ENCODE data around the gene FRAS1. TPM values are rescaled to one million over a fixed set of nuclear protein-coding genes. Genes with fewer than 3 reads are reported as not detected.

The FRAS1 gene
- total RNA-seq, 1 donor from 2014 or later = 0.65 TPM

DNA sequence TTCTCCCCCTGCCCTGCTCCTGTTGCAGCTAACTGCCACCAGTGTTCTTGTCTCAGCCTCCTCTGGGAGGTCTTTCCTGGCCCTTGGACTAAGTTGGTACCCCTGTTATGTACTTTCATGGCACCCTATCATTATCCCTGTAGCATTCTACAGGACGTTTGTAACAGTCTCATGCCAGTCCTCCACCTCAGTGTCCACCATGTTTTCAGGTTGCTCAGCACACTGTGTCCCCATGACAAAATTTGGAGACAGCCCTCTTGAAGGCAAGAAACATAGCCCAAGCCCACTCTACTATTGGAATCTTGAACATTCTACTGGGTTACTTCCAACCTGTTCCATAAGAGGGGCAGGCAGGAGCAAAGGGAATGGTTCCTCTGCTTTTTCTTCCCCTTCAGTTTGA is 300.0 kb downstream of the FRAS1 start:
- DNase-seq (ENCODE audit: low spot score) (no peak), ATAC-seq (no peak)

DNA sequence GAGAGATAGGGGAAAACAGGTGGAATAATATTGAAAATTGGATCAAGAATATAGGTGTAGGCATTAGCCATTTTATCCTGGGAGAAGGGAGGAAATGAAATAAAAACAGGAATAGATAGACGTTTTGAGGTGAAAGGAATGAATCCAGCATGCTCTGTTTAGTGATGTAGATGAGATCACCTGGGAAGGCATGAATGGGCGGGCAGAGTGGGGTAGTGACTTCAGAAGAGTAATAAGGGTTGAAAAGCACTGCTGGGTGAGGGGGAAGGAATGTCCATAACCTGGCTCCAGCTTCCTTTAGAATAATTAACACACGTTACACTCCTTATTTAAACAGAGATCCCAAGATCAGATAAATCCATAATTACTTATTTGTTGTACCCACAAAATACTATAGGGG is 303.3 kb downstream of the FRAS1 start:
- no peak for ATAC-seq
- no peak for DNase-seq (ENCODE audit: low spot score)

DNA sequence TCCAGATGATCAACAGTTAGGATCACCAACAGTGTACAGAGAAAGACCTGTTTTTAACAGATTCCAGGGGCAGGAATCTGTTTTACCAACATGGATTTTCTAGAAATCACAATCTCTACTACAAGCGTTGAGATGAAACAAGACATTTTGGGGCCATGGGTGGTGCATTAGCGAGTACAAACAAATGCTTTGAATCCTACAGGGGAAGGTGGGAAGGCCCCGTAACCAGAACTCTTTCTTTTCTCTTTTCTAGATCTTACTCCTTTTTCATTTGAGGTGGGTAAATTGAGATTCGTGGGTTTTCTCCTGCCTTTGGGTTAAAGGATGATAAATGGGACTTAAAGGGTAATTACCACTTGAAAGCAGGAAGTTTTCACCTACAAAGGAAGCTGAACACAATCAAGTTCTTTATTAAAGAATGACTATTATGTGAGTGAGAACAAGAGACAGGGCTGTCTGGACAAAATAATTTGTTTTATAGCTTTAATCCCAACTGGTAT is 304.5 kb downstream of the FRAS1 start:
- DNase-seq (ENCODE audit: low spot score) (no peak), ATAC-seq (no peak)

DNA sequence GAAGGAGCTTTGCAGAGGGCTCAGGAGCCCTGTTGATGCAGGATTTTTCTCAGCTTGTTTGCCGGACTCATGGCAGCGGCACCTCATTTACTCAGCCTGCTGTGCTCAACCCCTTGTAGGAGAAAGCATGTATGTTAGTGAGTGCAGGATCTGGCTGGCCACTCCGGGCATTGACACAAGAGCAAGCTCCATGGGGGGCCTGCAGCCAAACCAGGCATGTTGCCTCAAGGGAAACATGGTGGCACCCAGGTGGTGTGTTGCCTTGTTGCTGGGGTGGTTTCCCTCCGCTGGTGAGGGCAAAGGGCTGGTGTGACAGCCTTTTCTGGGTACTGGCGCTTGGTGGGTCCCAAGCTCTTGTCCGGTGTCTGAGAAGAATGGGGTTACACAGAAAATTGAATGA is 305.2 kb downstream of the FRAS1 start:
- ATAC-seq = no peak
- DNase-seq (ENCODE audit: low spot score) = no peak

DNA sequence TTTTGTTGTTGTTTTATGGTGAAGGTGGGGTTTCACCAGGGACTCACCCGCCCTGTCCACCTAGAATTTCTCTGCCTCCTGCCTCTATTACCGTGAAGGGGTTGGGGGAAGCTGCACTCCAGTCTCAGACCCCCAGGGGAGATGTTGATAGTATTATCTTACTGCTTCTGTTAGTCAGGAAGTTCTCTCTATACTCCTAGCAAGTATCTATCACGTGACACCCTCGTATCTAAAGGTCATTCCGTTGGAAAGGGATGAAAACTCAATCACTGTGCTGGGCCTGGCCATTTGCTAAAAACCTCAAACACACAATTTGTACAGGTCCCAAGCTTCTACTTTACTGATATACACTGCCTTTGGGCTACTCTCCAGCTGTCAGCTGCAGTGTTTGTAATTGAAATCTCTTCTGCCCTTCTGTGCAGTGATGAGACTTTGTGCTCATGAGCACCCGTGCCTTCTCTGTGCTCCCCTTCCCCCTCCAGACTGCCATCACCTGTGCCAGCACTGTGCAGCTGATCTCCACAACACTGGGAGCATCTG is 306.0 kb downstream of the FRAS1 start:
- no peak for ATAC-seq
- no peak for DNase-seq (ENCODE audit: low spot score)

DNA sequence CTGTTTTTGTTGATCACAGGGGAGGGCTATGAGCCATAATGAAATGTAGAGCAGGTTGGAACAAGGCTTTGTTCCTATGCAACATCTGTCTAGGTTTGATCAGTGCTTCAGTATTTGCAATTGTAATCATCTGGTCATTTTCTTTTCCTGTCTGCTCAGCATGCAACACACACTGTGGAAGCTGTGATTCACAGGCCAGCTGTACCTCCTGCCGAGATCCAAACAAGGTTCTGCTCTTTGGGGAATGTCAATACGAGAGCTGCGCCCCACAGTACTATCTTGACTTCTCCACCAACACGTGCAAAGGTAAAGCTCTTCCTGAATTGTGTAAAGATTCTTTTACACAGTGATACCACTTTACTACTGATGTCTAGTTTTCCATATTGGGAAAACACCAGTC is 312.6 kb downstream of the FRAS1 start:
- ATAC-seq (no peak), DNase-seq (ENCODE audit: low spot score) (no peak)

DNA sequence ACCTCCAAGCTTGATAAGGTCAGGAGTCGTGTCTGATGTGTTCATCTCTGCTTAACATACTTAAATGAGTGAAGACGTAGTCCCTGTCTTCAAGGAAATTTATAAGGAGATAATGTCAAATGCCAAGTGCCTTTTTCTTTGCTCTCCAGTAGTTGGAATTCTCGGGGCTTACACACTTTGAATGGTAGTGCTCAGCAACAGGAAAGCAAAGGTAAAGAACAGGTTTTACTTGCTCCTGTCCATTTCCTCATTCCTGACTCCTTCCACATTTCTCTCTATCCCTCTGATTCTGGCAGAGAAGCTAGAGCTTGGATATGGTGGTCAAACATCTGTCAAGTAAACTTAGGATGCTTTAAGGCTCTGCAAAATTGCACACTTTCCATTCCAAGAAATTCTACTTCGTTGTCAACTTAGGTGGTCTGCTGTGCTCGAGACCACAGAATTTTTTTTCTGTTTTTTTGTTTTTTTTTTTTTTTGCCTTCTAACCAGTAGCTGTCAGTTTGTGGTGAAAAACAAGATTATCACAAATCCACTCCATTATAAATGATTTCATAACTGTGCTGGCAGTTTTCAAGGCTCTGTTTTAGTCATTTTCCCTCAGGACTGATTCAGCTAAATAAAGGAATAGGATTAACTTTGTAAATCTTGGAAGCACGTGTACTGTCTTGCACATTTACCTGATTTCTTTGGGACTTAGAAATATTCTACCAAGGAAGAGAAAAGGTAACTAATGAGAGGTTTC is 313.7 kb downstream of the FRAS1 start:
- ATAC-seq (no peak), DNase-seq (ENCODE audit: low spot score) (no peak)

DNA sequence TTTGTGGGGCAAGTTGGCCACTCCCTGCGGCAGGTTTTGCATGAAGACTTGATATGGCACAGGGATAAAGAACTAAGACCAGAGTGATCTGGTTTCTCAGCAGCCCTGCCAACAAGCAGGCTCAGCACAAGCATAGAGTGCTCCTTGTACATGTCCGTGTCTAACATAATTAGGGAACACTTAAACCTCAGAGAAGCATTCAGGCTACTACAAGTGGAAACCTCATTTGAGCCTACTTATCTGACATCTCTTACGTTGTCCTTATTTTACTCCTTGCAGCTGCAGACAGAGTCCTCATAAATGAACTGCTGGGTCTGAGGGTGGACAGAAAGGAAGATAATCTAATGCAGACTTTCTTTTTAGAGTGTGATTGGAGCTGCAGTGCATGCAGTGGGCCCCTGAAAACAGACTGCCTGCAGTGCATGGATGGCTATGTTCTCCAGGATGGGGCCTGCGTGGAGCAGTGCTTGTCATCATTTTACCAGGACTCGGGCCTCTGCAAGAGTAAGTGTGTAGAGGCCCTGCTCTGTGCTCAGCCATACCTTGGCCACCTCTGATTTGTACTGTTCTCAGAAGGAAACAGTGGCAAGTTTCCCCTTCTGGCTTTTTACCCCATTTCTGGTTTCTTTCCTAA is 315.3 kb downstream of the FRAS1 start:
- no peak for ATAC-seq

DNA sequence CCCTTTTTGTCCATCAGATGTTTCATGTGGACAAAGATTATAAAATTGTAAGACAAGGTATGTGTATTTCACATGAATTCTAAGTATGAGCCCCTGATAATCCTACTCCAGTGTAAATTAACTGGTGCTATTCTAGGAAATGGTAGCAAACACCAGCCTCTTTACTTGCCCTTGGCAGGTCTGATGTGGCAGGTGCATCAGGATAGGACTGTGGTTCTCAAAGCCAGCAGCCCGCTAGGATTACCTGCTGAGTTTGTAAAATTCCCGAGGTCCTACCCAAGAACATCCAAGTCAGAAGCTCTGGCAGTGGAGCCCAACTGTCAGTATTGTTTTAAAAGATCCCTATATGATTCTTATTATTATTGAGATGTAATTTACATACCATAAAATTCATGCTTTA is 320.4 kb downstream of the FRAS1 start:
- DNase-seq (ENCODE audit: low spot score) (no peak), ATAC-seq (no peak)

More for the DNA sequence above, 315.3 kb downstream of the FRAS1 start:
- no peak for DNase-seq (ENCODE audit: low spot score)

DNA sequence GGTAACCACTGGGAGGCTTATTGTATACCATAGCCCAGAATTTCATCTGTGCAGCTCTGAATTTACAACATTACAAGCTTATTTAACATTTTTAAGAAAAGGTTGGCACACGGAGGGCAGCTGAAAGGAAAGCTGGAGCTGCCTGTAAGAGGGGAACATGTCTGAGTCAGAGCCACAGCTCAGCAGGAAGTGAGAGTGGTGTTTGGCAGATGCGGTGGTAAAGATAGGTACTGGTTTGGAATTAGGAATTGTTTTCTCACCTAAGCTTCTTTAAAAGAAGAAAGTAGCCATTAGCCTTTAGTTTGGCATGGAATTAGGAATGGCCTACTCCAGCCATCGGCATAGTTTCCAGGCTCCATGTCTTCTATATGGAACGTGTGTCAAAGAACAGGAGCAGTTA is 321.9 kb downstream of the FRAS1 start:
- no peak for ATAC-seq
- DNase-seq (ENCODE audit: low spot score) = no peak

DNA sequence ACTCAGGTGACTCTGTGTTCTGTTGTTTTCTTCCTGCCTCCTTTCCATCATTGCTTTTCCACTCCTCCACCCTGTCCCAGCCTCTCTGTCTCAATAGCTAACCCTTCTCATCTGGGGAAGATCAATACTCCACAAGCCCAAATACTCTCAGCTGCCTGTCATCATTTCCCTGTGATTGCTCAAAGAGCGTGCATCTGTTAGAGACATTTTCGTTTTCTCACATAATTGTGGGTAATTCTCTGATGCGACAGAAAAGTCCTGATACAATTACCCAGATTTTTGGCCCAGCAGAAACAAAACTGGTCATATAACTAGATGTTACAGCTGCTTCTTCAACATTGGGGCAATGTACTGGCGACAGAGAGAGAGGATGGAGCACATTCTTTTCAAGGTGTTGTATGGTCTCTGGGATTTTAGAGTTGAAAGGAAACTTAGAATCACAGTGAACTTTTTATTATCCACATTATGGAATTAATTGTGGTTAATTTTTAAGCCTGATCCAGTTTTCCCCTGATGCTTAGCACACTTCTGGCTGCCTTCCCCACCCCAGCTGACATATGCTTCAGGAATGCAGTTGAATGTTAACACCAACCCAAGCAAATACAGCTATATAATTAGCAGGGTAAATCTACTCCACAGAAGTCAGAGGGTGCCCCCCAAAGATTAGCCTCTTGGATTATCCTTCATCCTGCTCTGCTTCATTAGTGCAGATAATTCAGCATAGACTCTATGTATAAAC is 323.0 kb downstream of the FRAS1 start:
- ATAC-seq (no peak), DNase-seq (ENCODE audit: low spot score) (no peak)

DNA sequence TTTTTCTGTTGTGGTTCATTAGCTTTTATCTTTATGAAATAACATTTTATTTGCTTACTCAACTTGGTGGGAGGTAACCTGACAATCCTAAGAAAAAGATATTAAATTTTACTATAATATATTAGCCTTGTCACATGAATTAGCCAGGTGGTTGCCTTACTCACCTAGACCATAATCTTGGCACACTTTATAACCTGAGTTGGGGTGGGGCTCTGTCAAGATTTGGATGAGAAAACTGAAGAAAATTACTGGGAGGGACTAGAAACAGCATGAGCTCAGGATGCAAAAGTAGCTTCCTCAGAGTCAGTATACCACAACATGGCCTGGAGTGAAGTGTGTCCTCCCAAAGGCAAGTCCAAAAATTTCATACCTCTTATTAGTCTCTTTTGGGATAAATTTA is 329.6 kb downstream of the FRAS1 start:
- DNase-seq (ENCODE audit: low spot score) (no peak), ATAC-seq (no peak)

DNA sequence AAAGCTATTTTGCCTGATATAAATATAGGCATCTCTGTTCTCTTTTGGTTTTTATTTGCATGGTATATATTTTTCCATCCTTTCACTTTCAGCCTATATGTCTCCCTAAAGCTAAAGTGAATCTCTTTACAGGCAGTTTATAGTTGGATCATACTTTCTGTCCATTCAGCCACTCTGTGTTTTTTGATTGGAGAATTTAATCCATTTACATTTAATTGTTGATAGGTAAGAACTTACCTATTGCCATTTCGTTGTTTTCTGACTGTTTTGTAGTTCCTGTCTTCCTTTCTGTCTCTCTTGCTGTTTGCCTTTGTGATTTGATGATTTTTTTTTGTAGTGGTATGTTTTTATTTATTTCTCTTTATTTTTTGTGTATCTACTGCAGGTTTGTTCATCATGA is 338.5 kb downstream of the FRAS1 start:
- no peak for ATAC-seq
- no peak for DNase-seq (ENCODE audit: low spot score)

DNA sequence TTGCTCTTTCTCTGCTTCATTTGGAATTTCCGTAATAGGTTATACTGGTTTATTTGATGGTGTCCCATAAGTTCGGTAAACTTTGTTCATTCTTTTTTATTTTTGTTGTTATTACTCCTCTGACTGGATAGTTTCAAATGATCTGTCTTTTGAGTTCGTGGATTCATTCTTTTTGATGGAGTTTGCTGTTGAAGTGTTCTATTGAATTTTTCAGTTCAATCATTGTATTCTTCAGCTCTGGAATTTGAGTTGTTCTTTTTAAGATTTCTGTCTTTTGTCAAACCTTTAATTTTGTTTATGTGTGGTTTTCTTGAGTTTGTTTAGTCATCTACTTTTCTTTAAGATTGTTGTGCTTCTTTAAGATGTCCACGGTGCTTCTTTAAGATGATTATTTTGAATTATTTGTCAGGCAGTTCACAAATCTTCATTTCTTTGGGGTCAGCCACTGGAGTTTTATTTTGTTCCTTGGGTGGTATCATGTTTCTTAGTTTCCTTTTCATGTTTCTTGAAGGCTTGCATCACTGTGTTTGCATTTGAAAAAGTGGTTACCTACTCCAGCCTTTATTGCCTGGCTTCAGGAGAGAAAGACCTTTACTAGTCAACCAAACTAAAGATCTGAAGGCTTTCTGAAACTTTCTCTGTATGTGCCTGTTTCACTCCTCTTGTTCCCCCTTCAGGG is 339.6 kb downstream of the FRAS1 start:
- DNase-seq (ENCODE audit: low spot score) (no peak), ATAC-seq (no peak)

DNA sequence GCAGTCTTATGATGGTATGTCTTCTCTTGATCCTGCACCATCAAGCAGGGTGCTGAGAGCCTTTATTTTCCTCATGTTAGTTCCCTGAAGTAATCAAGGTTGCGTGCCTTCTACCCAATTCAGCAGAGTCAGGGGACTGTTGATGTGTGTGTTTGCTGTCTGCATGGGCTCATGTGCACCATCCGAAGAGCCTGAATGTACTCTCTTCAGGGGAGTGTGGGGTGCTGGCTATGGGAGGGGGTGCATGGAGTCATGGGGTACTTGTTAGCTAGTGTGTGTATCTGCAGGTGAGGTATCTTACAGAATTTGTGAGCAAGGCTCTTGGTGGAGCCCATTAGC is 340.1 kb downstream of the FRAS1 start:
- no peak for DNase-seq (ENCODE audit: low spot score)
- ATAC-seq = no peak

DNA sequence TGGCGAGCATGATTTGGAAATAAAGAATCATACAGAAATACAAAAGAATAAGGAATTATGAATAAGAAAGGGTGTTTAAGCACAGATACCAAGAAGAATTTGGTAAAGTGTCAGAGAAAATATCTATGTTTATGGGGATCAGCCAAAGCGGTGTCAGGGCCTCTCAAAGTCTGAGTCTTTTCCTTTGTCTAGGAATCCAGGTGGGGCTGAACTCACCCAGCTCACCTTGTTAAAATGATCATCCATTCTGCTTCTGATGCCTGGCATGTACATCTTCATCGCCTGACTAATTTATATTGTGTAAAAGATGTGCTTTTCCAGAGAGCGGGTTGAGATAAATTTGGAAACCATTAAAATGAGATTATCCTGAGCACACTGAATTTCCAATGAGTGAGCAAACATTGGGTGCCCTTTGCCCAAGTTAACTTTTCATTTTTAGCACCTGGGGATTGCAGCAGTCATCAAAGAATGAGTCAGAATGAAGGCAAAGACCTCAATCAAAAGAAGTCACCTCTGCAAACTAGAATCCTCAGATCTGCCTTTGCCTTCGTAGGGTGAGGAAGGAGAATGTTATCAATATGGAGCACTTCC is 352.6 kb downstream of the FRAS1 start:
- ATAC-seq = no peak
- DNase-seq (ENCODE audit: low spot score) = no peak

DNA sequence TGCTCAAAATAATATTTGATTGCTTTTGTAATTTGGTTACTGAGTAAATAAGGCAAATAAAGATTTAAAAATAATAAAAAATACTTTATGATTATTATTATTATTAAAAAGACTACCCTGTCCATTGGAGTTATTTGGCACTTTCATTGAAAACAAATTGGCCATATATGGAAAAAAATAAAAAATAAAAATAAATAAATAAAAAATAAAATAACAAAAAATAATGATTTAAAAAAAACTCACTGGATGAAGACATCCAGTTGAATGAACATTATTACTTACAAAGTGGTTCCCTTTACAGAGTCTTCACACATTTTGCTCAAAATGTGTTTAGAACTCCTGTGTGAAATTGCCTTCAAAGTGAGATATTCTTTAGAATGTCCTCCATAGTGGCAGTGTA is 353.1 kb downstream of the FRAS1 start:
- no peak for DNase-seq (ENCODE audit: low spot score)
- no peak for ATAC-seq

DNA sequence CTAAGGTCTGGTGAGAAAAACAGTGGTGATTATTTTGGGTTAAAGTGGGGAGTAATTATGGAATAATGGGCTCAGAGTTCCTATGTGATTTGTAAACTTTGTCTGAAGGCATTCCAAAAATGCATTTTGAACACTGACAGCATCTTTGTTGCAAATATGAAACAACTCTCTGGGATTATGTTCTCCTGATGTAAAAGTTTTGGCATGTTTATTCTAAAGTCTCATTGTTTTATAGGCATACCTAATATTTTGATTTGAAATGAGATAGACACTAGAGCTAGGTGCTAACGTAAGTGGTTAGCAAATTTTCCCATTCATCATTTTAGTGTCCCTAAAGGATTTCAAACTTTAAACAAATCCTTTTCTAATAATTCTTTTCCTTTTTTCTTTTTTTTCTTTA is 353.6 kb downstream of the FRAS1 start:
- DNase-seq (ENCODE audit: low spot score) = no peak
- ATAC-seq = no peak

DNA sequence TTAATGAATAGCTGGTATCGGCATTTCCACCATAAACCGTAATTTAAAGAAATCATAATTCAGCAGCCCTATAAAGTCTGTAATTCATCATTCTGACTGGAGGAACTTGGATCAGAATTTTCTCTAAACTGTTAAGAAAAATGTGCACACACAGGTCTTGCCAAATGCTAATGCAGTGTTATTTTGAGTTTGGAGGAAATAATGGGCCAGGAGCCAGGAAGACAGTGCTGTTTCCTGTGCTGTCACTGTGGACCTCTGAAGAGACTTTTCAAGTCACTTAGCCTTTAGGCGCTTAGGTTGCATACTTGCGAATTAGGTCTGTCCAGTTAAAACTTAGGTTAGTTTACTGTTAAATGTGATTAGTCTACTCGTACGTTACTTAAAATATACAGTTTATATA is 357.0 kb downstream of the FRAS1 start:
- no peak for ATAC-seq
- no peak for DNase-seq (ENCODE audit: low spot score)

DNA sequence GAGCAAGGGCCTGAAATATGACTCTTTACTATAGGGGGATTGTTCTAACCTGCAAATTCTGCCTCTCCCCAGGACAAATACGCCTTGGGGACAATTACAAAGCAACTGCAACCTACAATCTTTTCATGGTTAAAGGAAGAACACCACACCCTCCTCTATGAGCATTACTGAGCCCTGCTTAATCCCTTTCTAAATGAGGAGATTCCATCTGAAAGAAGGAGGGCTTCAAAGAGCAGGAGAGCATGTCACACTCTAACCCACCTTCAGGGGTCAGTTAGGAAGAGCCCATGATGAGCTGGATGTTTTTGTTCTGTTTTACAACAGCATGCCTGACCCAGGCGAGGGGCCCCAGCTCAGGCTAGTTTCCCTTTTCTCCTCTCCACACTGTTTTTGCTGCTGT is 360.5 kb downstream of the FRAS1 start:
- ATAC-seq = no peak

DNA sequence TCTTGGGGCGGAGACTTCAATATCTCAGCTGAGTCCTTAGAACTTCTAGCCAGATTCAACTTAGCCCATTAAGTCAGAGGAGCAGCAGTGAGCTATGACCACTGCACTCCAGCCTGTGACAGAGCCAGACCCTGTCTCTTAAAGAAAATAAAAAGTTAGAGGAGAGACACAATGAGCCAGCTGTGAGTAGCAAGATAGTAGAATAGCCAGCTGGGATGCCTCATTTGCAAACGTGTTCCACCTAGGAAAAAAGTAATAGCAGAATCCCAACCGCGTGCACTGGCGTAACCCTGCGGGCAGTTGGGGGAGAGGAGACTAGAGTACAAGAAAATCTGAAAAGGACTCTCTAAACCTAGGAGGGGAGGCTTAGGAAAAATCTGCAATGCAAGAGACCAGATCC is 361.3 kb downstream of the FRAS1 start:
- no peak for DNase-seq (ENCODE audit: low spot score)
- ATAC-seq = no peak

More for the DNA sequence above, 360.5 kb downstream of the FRAS1 start:
- DNase-seq (ENCODE audit: low spot score) = no peak
